HG03342 (cell line): ENCODE results near the gene FAAH2.
"Not testable (repeated sequence)": the region's sequence is repeated elsewhere in the genome, so short reads cannot be mapped to it uniquely, and the experiment has no call there.

Experiments
- ATAC-seq: cut with Tn5 transposase; IDR thresholded peaks from one replicate; pipeline ENCODE4 v1.9.1; 2021; ENCODE audit warnings: mild to moderate bottlenecking, moderate library complexity; ENCODE audit not compliant: unreplicated experiment

The FAAH2 gene

GRCh38 chrX:57286507-57287251 lies at the start of gene FAAH2:
Gene FAAH2 (plus strand): TSS chrX:57286706. CDS start chrX:57286826, 120 bp downstream.
- ATAC-seq = peak; percentile 95

DNA sequence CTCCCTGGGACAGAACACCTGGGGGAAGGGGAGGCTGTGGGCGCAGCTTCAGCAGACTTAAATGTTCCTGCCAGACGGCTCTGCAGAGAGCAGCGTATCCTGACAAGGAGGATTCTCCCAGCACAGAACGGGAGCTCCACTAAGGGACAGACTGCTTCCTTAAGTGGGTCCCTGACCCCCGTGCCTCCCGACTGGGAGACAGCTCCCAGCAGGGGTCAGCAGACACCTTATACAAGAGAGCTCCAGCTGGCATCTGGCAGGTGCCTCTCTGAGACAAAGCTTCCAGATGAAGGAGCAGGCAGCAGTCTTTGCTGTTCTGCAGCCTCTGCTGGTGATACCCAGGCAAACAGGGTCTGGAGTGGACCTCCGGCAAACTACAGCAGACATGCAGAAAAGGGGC lies 44.5 kb upstream of the FAAH2 start:
- no peak for ATAC-seq

- no peak for ATAC-seq
Observed at GRCh38 chrX:57251965-57252364, 34.5 kb upstream of the FAAH2 start.

DNA sequence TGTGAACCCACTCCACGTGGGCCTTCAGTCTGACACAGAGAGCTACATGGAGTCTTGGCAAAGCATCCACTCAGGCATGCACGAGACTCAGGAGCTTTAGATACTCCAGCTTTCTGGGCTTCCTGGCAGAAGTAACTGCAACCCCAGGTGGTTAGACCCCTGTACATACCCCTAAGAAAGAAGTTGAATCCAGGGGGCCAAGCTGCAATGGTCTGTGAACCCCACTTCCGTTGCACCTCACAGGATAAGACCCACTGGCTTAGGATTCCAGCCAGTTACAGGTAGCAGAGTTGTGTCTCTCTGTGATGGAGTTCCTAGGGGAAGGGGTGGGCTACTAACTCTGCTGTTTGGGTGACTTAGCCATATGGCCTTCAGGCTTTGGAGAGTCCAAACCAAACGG lies 21.4 kb upstream of the FAAH2 start:
- ATAC-seq = no peak

- no peak for ATAC-seq
Observed at GRCh38 chrX:57266275-57266674, 20.2 kb upstream of the FAAH2 start.

- no peak for ATAC-seq
Observed at GRCh38 chrX:57266871-57267270, 19.6 kb upstream of the FAAH2 start.

DNA sequence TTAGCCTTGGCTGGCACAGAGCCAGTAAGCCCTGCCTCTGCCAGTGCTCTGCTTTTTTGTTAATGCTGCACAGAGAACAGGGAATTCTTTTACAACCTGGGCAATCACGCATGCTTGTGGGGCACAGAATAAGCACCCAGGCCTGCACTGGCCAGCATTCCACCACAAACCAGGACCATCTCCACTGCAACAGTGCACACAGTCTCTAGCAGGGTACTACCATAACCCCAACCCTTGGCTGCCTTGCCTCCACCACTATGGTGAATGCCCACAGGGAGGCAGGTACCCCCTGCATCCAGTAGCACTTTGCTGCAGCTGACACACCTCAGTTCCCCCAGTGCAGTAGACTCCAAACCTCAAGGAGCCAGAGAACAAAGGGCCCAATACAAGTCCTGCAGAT lies 19.2 kb upstream of the FAAH2 start:
- ATAC-seq = no peak

DNA sequence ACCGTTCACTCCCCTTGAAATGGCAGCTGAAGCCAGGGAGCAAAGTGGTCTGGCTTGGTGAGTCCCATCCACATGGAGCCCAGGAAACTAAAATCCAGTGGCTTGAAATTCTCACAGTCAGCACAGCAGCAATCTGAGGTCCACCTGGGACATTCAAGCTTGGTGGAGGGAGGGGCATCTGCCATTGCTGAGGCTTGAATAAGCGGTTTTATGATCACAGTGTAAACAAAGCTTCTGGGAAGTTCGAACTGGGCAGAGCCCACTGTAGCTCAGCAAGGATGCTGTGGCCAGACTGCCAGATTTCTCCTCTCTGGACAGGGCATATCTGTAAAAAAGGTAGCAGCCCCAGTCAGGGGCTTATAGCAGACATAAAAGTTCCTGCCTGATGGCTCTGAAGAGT lies 15.5 kb upstream of the FAAH2 start:
- no peak for ATAC-seq

GRCh38 chrX:57282568-57282967 lies 3.9 kb upstream of the FAAH2 start:
- ATAC-seq = no peak

GRCh38 chrX:57285001-57285400 lies 1.5 kb upstream of the FAAH2 start:
- ATAC-seq = no peak

DNA sequence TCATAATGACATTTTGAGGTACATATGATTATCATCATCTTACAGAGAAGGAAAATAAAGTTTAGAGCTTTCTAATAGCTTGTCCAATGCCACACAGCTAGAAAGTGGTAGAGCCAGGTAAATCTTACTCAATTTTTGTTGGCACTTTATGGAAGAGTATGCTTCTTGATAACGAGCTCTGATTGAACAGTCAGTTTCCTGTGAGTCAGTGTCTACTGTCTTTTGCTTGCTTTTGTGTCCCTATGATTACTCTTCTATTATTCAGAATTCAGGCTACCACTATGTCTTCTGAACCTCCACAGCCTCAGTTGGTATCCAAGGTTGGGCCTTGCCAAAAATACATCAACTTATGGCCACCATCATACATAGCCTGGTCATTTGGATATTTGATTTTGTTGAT lies 2.6 kb downstream of the FAAH2 start:
- ATAC-seq = no peak

GRCh38 chrX:57294961-57295360 lies 8.5 kb downstream of the FAAH2 start:
- ATAC-seq = no peak

- ATAC-seq = not testable (repeated sequence)
Observed at GRCh38 chrX:57295679-57296078, 9.2 kb downstream of the FAAH2 start.

- no peak for ATAC-seq
Observed at GRCh38 chrX:57313583-57314215, 27.2 kb downstream of the FAAH2 start.

DNA sequence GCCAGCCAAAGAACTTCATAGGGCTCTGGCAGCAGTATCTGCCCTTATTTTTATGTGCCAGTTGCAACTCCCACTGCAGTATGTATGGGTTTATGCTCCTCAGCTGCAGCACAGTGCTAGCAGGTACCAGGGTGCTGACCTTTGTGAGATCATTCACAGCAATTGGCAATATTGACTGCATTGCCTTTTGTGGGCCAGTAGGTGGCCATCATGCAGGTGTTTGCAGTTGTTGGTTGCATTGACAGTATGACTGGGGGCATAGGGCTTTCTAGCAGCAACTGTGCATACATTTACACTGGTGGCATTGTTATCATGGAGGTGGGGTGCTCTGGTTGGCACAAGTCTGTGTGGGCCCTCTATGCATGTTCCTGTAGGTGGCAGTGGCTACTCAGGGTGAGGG lies 42.5 kb downstream of the FAAH2 start:
- no peak for ATAC-seq

GRCh38 chrX:57335790-57336189 lies 49.3 kb downstream of the FAAH2 start:
- not testable (repeated sequence) for ATAC-seq

GRCh38 chrX:57353472-57354132 lies 67.1 kb downstream of the FAAH2 start:
- no peak for ATAC-seq

DNA sequence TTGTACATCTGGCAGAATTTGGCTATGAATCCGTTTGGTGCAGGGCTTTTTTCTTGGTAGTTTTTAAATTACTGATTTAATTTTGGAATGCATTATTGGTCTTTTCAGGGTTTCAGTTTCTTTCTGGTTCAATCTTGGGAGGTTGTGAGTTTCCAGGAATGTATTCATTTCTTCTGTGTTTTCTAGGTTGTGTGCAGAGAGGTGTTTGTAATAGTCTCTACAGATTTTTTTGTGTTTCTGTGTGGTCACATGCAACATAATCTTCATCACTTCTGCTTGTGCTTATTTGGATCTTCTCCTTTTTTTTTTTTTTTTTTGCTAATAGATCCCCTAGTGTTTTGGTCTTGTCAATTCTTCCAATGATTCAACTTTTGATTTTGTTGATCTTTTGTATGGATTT lies 77.6 kb downstream of the FAAH2 start:
- ATAC-seq = no peak

DNA sequence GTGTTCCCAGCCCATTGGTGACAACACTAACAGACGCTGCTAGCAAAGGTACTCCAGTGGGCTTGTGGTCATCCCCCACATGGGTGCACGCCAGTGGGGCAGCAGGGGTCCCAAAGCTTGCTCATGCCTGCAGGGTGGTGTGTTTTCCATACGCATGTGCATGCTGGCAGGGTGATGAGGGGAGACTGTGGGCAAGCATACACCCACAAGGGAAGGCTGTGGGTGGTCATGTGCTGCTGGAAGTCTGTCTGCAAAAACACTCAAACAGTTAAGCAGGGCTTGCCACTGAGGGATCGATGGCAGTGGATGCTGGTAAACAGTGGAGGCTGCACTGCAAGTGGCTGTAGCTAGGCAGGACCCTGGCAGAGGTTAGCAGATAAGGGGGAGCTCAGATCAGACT lies 79.9 kb downstream of the FAAH2 start:
- no peak for ATAC-seq

GRCh38 chrX:57367649-57368048 lies 81.1 kb downstream of the FAAH2 start:
- no peak for ATAC-seq

- ATAC-seq = no peak
Observed at GRCh38 chrX:57368158-57368557, 81.7 kb downstream of the FAAH2 start.

- ATAC-seq = no peak
Observed at GRCh38 chrX:57379296-57379695, 92.8 kb downstream of the FAAH2 start.
